Neural crest cell (in vitro differentiated cells): ENCODE results near the gene RUBCNL. TPM values are rescaled to one million over a fixed set of nuclear protein-coding genes. Genes with fewer than 3 reads are reported as not detected.

ENCODE experiments used
- DNase-seq: peaks from one replicate; pipeline ENCODE4 v3.0.0; 2021; ENCODE audit warnings: low read depth, mixed read lengths, low spot score
- H3K27ac Mint-ChIP-seq: one replicate; pipeline ENCODE4 v1.8.0; 2021; ENCODE audit warnings: mild to moderate bottlenecking, mixed read lengths; ENCODE audit not compliant: unreplicated experiment
- H3K27me3 Mint-ChIP-seq: 2 replicates; pipeline ENCODE4 v1.8.0; 2021; ENCODE audit warnings: low read depth, mild to moderate bottlenecking, mixed read lengths
- H3K36me3 Mint-ChIP-seq: 2 replicates; pipeline ENCODE4 v1.8.0; 2021; ENCODE audit warnings: low read depth, mild to moderate bottlenecking, mixed read lengths
- H3K4me1 Mint-ChIP-seq: 2 replicates; pipeline ENCODE4 v1.8.0; 2021; ENCODE audit warnings: mixed read lengths
- H3K4me3 Mint-ChIP-seq: one replicate; pipeline ENCODE4 v1.8.0; 2021; ENCODE audit warnings: mild to moderate bottlenecking, mixed read lengths
- H3K9me3 Mint-ChIP-seq: 2 replicates; pipeline ENCODE4 v1.8.0; 2021; ENCODE audit warnings: mixed read lengths
- total RNA-seq: library from RNA; stranded (reverse); gene quantifications from 2 replicates; pipeline ENCODE4 v1.2.1, GENCODE V29; 2021
- TF ChIP-seq, protein P1 (sequence below): fragments of 200-600 bp; sonication (generic); conservative IDR thresholded peaks from 2 replicates; pipeline ENCODE4 v1.5.0; 2021; ENCODE audit warnings: antibody characterized with exemption, mild to moderate bottlenecking

RUBCNL gene
- total RNA-seq, 1 donor from 2014 or later = 29.7 TPM

GRCh38 chr13:46388846-46389245 lies 1.8 kb upstream of the RUBCNL start:
- peaks cover 71% of the 10 kb centered on the region for H3K4me1 Mint-ChIP-seq
- H3K27ac Mint-ChIP-seq = no peak overlapping the region
- peak overlapping the region; percentile 77 for H3K4me3 Mint-ChIP-seq
- no peaks in the 10 kb centered on the region for H3K36me3 Mint-ChIP-seq
- peaks cover 4% of the 10 kb centered on the region for H3K9me3 Mint-ChIP-seq
- TF ChIP-seq, protein P1, sequence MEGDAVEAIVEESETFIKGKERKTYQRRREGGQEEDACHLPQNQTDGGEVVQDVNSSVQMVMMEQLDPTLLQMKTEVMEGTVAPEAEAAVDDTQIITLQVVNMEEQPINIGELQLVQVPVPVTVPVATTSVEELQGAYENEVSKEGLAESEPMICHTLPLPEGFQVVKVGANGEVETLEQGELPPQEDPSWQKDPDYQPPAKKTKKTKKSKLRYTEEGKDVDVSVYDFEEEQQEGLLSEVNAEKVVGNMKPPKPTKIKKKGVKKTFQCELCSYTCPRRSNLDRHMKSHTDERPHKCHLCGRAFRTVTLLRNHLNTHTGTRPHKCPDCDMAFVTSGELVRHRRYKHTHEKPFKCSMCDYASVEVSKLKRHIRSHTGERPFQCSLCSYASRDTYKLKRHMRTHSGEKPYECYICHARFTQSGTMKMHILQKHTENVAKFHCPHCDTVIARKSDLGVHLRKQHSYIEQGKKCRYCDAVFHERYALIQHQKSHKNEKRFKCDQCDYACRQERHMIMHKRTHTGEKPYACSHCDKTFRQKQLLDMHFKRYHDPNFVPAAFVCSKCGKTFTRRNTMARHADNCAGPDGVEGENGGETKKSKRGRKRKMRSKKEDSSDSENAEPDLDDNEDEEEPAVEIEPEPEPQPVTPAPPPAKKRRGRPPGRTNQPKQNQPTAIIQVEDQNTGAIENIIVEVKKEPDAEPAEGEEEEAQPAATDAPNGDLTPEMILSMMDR = no peak
- H3K27me3 Mint-ChIP-seq = peaks cover 36% of the 10 kb centered on the region
- DNase-seq = no peak

- Mint-ChIP-seq H3K27me3 (peaks cover 39% of the 10 kb centered on the region), H3K4me3 (peak overlapping the region; percentile 77), H3K36me3 (peaks cover under 1% of the 10 kb centered on the region), H3K4me1 (peaks cover 71% of the 10 kb centered on the region), H3K9me3 (peaks cover under 1% of the 10 kb centered on the region), H3K27ac (no peak overlapping the region)
- DNase-seq = no peak
- TF ChIP-seq, protein P1 = no peak
These were observed 1.3 kb upstream of the RUBCNL start for GRCh38 chr13:46388308-46388707.

DNA sequence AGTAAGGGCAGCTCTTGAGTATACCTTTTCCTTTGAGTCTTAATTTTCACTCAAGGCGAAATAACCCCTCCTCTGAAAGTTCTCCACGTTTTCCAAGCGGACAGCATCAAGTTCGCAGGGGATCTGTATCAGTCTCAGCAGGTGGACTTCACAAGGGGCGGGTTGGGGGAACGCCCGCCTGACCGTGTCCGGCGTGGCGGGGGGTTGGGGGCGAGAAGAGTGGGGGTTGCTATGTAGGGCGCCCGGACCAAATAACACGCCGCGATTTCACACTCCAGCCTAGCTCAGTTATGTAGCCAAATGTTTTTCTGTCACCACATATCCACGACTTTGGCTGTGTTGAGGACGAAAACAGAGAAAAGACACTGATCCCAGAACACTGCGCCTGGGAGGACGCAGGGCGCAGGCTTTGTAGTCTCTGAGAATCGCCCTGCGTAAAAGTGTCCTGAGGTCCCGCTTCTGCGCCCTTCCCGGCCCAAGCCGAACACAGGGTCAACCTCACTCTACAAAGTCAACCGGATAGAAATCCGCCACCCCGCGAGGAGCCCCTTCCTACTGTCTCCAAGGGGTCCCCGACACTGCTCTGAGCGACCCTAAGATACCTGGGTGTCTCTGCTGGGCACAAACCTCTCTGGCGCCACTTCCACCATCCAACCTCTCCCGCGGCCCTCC lies 524 bp downstream of the RUBCNL start:
- peak overlapping the region; percentile 23 for H3K27ac Mint-ChIP-seq

DNA sequence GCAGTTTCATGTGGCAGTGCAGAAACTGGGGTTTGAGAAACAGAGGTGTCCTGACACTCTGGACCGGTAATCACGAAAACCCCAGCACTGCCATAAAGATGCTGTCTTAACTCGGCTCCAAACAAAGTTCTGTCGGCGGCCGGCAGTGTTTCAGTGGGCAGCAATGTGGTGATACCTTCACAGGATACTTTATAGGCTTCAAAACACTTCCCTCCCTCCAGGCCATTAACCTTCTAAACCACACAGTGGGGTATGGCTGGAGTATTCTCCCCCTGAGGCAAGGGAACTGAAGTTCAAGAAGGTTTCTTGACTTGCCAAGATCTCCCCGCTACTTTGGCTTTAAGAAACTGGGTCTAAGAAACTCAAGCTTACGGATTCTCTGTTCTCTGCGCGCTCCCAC lies 1.1 kb downstream of the RUBCNL start:
- TF ChIP-seq, protein P1 = no peak
- Mint-ChIP-seq H3K4me3 (peak overlapping the region; percentile 86), H3K27ac (peak overlapping the region; percentile 7), H3K4me1 (peaks cover 61% of the 10 kb centered on the region), H3K27me3 (peaks cover 39% of the 10 kb centered on the region), H3K9me3 (no peaks in the 10 kb centered on the region), H3K36me3 (peaks cover 4% of the 10 kb centered on the region)
- peak; percentile 13 for DNase-seq

More for the DNA sequence above, 524 bp downstream of the RUBCNL start:
- H3K9me3 Mint-ChIP-seq = no peaks in the 10 kb centered on the region
- no peak for DNase-seq
- peak overlapping the region; percentile 86 for H3K4me3 Mint-ChIP-seq
- TF ChIP-seq, protein P1 = no peak
- peaks cover 4% of the 10 kb centered on the region for H3K36me3 Mint-ChIP-seq
- peaks cover 39% of the 10 kb centered on the region for H3K27me3 Mint-ChIP-seq
- H3K4me1 Mint-ChIP-seq = peaks cover 61% of the 10 kb centered on the region

GRCh38 chr13:46383383-46383782 lies 3.7 kb downstream of the RUBCNL start:
- no peak overlapping the region for H3K27ac Mint-ChIP-seq
- H3K4me1 Mint-ChIP-seq = peaks cover 39% of the 10 kb centered on the region
- TF ChIP-seq, protein P1 = no peak
- H3K36me3 Mint-ChIP-seq = peaks cover 4% of the 10 kb centered on the region
- peaks cover 36% of the 10 kb centered on the region for H3K27me3 Mint-ChIP-seq
- H3K4me3 Mint-ChIP-seq = peak overlapping the region; percentile 67
- no peaks in the 10 kb centered on the region for H3K9me3 Mint-ChIP-seq
- no peak for DNase-seq
